GM19239 (cell line): Measurements from ENCODE around the gene CELSR1.

Experiments used
- DNase-seq: peaks from one replicate; pipeline ENCODE4 v3.0.0; 2011; ENCODE audit warnings: low spot score; ENCODE audit not compliant: insufficient read length
- FAIRE-seq: peaks from 2 replicates; lab custom pipeline; 2011; peaks lifted over from hg19 to GRCh38; lab: Jason Lieb, UNC

The CELSR1 gene

DNA sequence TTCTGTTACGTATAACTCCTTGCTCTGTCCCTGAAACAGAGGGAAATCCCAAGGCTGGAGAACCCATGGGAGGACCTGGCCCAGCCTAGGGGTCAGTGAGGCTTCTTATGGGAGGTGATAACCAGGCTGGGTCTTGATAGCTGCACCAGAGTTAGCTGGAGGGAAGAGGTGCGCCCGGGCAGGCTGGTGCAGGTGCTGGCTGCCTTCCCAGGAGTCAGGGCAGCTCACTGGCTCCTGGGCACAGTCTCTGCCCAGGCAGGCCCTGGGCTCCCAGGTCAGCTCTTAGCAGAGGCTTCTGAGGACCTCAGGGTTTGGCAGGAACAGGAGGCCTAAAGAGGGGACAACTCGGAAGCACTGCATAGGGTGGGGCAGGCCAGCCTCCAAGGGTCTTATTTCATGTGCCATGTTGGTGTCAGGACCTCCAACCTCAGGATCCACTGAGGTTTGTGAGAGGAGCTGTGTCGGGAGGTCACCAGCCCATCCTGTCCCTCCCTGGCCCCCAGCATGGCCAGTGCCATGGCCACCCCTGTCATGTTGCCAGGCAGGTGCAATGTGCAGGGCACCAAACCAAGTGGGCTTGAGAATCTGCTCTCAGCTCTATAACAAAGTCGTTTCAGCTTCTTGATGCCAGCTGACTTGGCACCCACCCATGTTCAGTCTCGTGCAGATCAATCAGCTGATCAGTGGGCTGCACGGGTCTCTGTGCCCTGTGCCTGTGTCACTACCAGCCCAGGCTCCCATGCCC lies 20.5 kb upstream of the CELSR1 start:
- FAIRE-seq (no peak), DNase-seq (no peak)

DNA sequence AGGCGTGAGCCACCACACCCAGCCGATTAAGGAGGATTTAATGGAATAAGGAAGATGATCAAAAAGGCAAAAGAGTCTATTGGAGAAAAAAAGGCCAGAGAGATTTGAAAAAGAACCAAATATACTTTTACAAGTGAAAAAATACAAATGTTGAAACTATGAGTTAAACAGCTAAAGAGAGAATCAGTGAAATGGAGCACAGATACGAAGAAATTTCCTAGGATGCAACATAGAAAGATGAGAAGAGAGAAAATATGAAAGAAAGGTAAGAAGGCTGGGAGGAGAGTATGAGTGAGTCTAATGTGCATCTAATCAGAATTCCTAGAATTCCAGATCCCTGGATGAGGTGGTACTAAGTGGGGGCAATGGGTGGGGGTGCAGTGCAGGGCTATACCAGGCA lies 19.4 kb upstream of the CELSR1 start:
- no peak for FAIRE-seq
- DNase-seq: no peak

GRCh38 chr22:46553189-46553588 lies 15.8 kb upstream of the CELSR1 start:
- FAIRE-seq (no peak), DNase-seq (no peak)

GRCh38 chr22:46551996-46552395 lies 14.6 kb upstream of the CELSR1 start:
- FAIRE-seq (no peak), DNase-seq (no peak)

- FAIRE-seq (no peak), DNase-seq (no peak)
Measured at GRCh38 chr22:46551321-46551720, 13.9 kb upstream of the CELSR1 start.

DNA sequence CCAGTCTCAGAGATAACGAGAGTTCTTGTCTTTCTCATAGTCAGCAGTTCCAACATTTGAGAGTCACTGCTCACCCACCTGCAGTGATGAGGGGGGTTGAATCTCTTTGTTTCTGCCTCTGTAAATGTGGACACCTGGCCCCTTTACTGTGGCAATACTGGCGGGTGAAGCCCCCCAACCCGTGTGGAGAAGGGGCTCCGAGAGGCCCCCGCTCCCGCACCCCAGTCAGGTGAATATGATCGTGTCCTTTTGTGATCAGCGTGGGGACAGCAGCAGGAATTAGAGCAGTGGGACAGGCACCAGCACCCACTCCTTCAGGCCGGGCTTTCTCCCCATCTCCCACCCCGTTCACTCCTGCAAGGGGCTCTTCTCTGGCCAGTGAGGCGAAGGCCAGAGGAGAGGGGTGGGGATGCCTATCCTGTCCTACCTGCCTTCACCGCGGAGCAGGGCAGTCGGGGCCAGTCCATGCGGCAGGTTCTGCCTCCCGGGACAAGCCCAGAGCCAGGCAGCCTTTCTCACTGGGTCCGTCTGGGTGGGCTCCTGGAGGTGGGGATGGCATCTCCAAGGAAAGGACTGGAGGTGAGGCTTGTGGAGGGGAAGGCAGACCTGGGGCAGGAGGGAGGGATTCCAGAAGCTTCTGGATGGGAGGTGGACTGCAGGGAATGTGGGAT lies 12.7 kb upstream of the CELSR1 start:
- no peak for DNase-seq
- no peak for FAIRE-seq

- no peak for DNase-seq
- no peak for FAIRE-seq
Measured at GRCh38 chr22:46549563-46549840, 12.1 kb upstream of the CELSR1 start.

DNA sequence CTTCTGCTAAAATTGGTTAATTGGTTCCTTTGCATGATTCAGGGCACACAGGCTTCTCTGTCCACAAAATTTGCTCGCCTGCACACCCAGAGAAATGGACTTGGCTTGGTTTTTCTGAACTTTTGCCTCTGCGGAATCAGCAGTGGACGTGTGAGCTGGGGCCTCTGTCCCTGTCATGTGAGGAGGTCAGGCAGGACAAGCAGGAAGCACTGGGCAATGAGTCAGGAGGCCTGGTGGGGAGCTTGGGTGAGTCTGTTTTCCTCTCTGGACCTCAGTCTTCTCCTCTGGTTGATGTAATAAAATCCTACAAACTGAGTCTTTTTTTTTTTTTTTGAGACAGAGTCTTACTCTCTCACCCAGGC lies 10.4 kb upstream of the CELSR1 start:
- DNase-seq (no peak), FAIRE-seq (no peak)

GRCh38 chr22:46547179-46547882 lies 9.9 kb upstream of the CELSR1 start:
- DNase-seq (no peak), FAIRE-seq (no peak)

GRCh38 chr22:46546466-46547178 lies 9.2 kb upstream of the CELSR1 start:
- DNase-seq (no peak), FAIRE-seq (no peak)

DNA sequence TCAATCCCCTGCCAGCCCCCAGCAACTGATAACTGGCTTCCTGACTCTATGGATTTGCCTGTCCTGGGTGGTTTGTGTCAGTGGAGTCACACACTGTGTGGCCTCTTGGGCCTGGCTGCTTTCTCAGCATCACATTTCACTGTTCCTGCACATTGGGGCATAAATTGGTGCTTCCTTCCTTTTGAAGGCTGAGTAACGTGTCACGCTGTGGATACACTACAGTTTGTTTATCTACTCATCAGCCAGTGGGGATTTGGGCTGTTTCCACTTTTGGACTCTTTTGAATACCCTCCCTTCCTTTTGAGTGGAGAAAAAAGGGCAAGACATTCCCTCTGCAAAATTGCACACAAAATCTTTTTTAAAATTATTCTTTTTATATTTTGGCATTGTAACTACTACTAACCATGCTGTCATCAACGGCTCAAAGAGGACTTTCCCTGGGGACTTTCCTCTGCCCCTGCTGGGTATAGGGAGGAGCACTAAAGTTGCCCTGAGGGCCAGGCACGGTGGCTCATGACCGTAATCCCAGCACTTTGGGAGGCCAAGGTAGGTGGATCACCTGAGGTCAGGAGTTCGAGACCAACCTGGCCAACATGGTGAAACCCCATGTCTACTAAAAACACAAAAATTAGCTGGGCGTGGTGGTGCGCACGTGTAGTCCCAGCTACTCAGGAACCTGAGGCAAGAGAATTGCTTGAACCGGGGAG lies 7.8 kb upstream of the CELSR1 start:
- DNase-seq (no peak), FAIRE-seq (no peak)

DNA sequence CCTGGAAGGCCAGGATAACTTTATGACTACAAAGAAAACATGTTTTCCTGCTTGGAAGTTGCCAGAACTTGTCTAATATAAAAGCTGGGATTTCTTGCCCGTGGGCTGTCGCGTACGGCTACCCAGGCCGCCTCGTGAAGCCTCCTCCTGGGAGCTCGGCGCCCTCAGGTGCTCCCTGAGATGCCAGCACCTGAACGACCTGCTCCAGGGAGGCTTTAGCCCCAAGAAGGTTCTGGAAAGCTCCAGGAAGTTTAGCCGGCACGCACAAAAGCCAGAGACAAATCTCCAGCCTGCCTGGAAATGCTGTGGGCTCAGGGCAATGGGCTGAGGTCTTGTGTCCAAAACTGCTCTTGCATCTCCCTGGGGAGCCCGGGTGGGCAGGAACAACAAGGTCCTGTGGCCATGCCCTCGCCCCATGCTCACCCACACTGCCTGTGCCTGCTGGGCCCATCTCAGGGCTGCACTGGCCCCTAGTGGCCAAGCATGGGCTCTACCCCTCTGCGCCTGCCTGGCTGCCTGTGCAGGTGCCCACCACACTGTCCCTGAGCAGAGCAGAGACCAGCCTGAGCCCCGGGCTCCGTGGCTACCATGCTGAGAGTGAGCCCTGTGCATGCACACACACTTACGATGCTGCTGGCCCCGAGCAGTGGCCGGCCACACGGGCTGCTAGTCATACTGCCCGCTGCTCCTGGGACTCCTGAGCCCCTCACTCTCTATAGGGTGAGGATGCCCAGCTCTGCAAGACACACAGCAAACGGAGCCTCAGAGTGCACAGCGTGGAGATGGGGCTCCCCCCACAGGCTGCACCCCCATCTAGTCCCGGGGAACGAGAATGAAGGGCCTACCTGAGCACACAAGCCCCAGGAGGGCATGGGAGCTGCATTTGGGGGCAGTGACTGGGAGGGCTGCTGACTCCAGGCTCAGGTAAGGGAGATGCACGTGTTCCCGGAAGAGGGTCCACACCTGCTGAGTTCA lies 4.9 kb upstream of the CELSR1 start:
- FAIRE-seq (peak; percentile 14), DNase-seq (peak; percentile 98)

GRCh38 chr22:46541536-46541935 lies 4.1 kb upstream of the CELSR1 start:
- FAIRE-seq (no peak), DNase-seq (no peak)

- DNase-seq (no peak), FAIRE-seq (no peak)
Measured at GRCh38 chr22:46540874-46541273, 3.5 kb upstream of the CELSR1 start.

- FAIRE-seq: no peak
- no peak for DNase-seq
Measured at GRCh38 chr22:46539169-46539568, 1.7 kb upstream of the CELSR1 start.

GRCh38 chr22:46538814-46539160 lies 1.4 kb upstream of the CELSR1 start:
- no peak for FAIRE-seq
- no peak for DNase-seq

GRCh38 chr22:46537946-46538813 lies 760 bp upstream of the CELSR1 start:
- FAIRE-seq (no peak), DNase-seq (no peak)

DNA sequence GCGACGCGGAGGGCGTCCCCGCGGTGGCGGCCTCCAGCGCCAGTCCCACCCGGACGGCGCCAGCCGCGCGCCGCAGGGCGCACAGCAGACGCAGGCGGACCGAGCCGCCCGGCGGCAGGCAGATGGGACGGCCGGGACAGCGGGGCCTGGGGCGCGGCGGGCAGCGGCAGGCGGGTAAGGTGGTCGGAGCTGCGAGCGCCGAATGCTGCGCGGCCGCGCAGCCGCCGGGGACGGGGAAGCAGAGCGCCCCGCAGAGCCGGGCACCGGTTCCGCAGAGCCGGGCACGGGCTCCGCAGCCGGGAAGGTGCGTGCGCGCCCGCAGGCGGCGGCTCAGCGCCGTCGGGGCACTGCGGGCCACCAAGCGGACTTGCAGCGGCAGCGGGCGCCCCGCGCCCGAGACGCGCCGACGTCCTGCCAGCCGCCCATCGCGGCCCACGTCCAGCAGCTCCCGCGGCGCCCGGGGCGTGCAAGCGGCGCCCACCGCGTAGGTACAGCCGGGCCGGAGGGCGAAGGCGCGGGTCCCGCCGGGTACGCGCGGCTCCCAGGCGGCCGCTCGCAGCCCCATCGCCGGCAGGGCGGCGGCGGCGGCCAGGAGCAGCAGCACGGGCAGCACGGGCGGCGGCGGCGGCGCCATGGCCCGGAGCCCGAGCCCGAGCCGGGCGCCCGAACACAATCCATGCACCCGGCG lies 739 bp downstream of the CELSR1 start:
- FAIRE-seq (no peak), DNase-seq (no peak)
